Spleen (tissue), 7 donors: Measurements from ENCODE around the gene SMARCD2.

ENCODE experiments used
- POLR2A ChIP-seq, 3 donors: fragments of 450-650 bp; IDR thresholded peaks; one replicate each; pipeline ENCODE4 v1.5.1; 2017; ENCODE audit warnings: antibody characterized with exemption in 3 of 3, mild to moderate bottlenecking in 1 of 3
- TF ChIP-seq, protein P1 (sequence below), 11 experiments: fragments of 200-600 bp in 7 of 11; fragments of 450-650 bp in 4 of 11; sonication (generic) in 4 of 11; IDR thresholded peaks in 8 of 11; conservative IDR thresholded peaks in 3 of 11; 1 replicate in 7 of 11; 2 replicates in 4 of 11; pipeline versions ENCODE4 v1.4.0 to v1.8.0; 2016 to 2021; ENCODE audit warnings: antibody characterized with exemption in 11 of 11, inconsistent platforms in 4 of 11, mild to moderate bottlenecking in 1 of 11
- donor health status: DM: no; HTN: no; CAD: no; lungs with moderate emphysema.
- donor health status: DM: no; HTN: no; CAD: no.
- donor health status: DM: no; HTN: no; CAD: no.

DNA sequence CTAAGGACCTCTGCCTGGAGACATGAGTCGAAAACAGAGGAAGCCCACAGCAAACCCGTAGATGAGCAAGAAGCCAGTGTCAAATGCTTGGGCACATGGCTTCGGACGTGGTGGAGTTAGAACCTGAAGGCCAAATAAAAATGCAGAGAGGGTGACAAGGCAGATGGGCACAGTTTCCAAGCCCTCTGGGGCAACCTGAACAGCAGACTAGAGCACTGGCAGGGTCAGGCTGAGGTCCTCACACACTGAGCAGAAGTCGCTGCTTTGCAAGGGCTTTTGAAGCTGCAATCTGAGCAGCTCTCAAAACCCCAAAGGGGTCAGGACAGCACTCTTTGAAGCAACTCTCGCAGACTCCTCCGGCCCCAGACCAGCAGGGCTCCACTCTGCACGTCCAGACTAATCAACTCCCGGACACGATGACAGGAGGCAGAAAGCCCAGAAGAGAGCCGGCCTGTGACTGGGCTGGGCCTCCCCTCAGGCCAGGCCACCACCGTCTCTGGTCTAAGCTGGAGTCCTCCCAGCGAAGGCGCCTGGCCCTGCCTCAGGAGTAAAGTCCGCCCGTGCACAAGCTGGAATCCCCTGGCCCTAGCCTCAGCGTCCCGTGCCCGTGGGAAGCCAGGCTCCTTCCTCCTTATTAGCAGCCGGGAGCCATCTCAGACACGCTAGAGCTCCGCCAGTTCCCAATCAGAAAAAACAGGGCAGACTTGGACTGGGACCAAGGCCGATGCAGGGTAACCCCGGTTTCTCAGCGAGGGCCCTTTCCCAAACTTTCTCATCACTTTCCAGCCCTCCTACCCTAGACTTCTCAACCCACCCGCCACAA is 924 bp downstream of the SMARCD2 start:
- TF ChIP-seq, protein P1, sequence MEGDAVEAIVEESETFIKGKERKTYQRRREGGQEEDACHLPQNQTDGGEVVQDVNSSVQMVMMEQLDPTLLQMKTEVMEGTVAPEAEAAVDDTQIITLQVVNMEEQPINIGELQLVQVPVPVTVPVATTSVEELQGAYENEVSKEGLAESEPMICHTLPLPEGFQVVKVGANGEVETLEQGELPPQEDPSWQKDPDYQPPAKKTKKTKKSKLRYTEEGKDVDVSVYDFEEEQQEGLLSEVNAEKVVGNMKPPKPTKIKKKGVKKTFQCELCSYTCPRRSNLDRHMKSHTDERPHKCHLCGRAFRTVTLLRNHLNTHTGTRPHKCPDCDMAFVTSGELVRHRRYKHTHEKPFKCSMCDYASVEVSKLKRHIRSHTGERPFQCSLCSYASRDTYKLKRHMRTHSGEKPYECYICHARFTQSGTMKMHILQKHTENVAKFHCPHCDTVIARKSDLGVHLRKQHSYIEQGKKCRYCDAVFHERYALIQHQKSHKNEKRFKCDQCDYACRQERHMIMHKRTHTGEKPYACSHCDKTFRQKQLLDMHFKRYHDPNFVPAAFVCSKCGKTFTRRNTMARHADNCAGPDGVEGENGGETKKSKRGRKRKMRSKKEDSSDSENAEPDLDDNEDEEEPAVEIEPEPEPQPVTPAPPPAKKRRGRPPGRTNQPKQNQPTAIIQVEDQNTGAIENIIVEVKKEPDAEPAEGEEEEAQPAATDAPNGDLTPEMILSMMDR (IDR thresholded peaks at IDR 0.05 in 8 of 11, conservative IDR thresholded peaks at IDR 0.05 in 3 of 11), result no peak
- TF ChIP-seq POLR2A (IDR thresholded peaks at IDR 0.05), result no peak
